NK-92 (cell line): ENCODE results near the gene OR7G2.

Experiments used
- DNase-seq: peaks from one replicate; lab custom pipeline; 2025; ENCODE audit not compliant: unreplicated experiment; lab: John Stamatoyannopoulos, UW

Gene OR7G2

DNA sequence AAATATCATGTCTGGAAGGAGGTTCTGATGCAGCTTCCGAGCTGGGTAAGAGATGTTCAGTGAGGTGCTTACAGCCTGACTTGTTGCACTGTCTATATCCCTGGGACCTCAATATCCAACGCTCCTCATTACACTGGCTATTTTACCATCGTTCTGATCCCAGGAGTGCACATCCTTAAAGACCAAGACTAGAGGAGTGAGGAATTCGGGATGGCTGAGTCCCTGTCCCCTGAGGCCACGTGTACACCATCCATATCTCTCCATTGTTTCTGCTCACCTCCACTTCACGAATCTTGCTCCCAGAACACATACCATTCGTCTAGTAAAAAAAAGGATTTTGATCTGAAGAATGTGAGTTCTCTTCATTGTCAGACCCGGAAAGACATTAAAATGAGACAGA is at the start of gene OR7G2:
TSS of gene OR7G2 (minus strand) at position 101 of the 400 bp plus-strand sequence. CDS start 4,232 bp downstream, outside the sequence.
- no peak for DNase-seq

DNA sequence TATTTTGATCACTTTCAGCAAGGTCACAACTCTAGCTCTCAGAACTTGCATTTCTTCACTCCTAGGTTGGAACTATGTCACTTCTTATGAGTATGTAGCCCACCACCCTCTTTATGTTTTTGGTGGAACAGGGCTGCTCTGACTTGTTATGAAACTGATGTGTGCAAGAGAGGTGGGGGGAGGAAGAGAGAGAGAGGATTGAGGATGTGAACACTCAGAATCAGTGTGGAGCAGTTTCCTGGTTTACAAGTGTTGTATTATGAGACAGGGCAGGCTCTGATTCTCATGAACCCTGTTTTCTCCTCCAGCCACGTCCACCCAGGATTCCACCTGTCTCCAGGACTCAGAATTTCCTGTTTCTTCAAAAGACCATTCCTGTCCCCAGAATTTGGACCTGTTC is 49.0 kb upstream of the OR7G2 start:
- no peak for DNase-seq

DNA sequence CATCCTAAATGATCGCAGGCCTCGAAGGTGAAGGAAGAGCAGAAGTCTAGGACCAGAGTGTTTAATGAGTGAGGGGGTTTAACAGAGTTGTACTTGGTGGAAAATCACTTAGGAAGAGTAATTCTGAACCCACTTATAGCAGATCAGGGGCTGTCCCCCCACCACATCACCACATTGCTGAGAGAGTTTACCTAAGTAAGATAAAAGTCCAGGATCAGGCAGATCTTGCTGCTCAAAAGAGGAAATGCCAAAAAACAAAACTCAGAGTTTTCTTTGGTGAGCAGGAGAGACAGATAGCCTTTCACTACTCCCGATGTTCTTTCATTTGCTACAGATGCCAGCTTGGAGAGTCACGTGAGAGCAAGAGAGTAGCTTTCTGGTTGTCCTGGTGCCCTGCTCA is 48.3 kb upstream of the OR7G2 start:
- no peak for DNase-seq

DNA sequence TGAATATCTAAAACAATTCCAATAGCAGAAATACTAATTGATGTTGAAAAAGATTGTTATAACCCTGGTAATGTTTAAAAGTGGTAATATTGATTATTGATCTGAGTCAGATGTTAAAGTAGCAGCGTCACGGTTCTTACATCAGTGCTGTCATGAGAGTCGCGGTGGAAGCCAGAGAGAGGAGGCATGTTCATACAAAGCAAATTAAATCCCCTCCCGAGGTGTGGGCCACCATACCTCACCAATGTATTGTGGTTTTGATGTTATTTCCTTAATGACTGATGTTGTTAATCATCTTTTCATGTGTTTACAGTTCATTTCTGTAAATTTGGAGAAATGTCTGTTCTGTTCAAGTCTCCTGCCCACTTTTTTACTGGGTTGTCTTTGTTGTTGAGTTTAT is 44.1 kb upstream of the OR7G2 start:
- no peak for DNase-seq

- no peak for DNase-seq
These were observed 43.4 kb upstream of the OR7G2 start for GRCh38 chr19:9150650-9151049.

DNA sequence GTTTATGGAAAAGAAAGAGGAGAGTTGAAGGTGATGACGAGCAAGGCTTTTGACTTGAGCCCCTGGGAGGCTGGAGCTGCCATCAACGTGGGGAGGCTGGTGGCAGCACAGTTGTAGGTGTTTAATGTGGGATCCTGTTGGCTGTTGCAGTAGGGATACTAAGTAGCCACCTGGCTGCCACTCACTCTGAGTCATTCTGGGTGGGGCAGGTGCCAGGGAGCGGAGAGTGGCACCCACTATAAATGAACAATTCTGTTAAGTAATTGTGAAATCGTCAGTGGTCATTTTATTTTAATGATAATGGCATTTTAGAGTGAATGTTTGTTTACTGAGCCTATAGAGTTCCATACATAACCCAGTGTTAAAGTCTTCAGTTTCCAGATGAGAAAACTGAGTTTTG is 42.7 kb upstream of the OR7G2 start:
- no peak for DNase-seq

GRCh38 chr19:9148697-9149096 is 41.4 kb upstream of the OR7G2 start:
- no peak for DNase-seq

- DNase-seq = no peak
These were observed 39.6 kb upstream of the OR7G2 start for GRCh38 chr19:9146882-9147281.

- no peak for DNase-seq
These were observed 37.6 kb upstream of the OR7G2 start for GRCh38 chr19:9144920-9145319.

- peak; percentile 66 for DNase-seq
These were observed 33.0 kb upstream of the OR7G2 start, which contains the start of gene ZNF317 for GRCh38 chr19:9140159-9140874. Gene ZNF317 (plus strand): TSS chr19:9140397. CDS start chr19:9156017, 15,620 bp downstream.

- no peak for DNase-seq
These were observed 32.4 kb upstream of the OR7G2 start for GRCh38 chr19:9139609-9140158.

DNA sequence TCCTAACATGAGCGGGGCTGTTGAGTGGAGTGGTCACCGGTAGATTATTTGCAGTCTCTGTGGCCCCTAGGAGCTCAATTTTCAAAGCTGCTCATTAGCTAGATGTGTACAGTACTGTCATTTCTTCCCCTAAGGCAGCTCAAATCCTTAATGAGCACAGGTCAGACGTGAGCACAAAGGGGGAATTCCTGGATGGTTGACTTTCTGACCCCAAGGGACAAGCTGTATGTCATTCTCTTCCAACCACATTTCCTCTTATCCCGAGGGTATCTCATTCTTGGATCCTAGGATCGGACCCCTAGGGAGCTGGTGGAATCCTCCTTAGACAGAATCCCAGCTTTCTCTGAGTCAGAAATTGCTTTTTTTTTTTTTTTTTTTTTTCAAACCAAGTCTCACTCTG is 25.1 kb upstream of the OR7G2 start:
- no peak for DNase-seq

DNA sequence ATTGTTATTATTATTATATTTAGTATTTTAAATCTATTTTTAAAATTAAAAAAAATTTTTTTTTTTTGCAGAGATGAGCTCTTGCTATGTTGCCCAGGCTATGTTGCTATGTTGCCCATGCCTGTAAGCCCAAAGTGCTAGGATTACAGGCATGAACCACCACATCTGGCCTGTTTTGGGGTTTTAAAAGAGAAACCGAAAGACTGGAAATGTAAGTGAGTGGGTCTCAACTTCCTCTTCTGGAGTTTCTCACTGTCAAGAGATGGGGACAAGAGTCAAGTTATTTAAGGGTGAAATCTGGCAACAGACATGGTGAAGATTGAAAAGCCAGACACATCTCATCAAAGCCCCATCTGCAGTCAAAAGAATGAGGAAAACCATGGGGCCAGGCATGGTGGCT is 23.7 kb upstream of the OR7G2 start:
- DNase-seq = no peak

DNA sequence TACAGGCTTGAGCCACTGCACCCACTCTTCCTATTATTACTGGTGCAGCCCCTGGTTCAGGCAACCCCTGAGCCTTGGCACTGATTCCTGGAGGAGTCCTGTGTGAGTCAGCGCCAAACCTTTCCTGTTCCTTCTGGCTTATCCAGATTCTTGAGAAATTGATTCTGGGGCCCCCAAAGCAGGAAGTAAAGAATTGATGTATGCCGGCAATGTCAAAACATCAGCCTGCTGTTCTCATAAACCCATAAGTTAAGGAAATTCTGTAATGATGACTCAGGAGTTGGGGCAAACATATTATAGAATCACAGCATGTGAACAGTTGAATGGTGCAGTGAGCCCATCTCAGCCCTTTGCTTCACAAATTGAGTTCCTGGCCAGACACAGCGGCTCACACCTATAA is 20.9 kb upstream of the OR7G2 start:
- DNase-seq = no peak

- no peak for DNase-seq
These were observed 19.7 kb upstream of the OR7G2 start, which contains the start of gene OR7G3 for GRCh38 chr19:9126900-9127405. Gene OR7G3 (minus strand): TSS chr19:9126950. CDS start chr19:9126950, 0 bp downstream.

DNA sequence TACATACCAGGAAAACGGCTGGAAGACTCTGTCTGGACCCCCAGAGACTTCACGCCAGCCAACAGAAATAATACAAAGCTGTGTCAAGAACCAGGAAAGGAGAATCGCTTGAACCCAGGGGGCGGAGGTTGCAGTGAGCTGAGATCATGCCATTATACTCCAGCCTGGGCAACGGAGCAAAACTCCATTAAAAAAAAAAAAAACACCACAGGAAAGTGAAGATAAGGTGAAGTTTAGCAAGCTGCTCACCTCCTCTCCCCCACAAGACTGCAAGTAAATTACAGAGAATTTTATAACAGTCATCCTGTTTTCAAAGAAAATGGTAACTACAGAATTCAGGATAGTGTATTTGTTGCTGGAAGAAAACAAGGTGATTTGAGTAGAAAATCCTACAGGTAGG is 9.3 kb upstream of the OR7G2 start:
- DNase-seq = no peak

- DNase-seq = no peak
These were observed 8.1 kb upstream of the OR7G2 start, which contains the start of gene OR7G1 for GRCh38 chr19:9115307-9115813. Gene OR7G1 (minus strand): TSS chr19:9115763. CDS start chr19:9115763, 0 bp downstream.

- no peak for DNase-seq
These were observed 2.7 kb upstream of the OR7G2 start for GRCh38 chr19:9109959-9110358.

GRCh38 chr19:9086761-9087160 is 20.5 kb downstream of the OR7G2 start, which contains the start of gene OR1M1:
Gene OR1M1 (plus strand): TSS chr19:9087061. CDS start chr19:9093245, 6,184 bp downstream.
- DNase-seq = no peak

DNA sequence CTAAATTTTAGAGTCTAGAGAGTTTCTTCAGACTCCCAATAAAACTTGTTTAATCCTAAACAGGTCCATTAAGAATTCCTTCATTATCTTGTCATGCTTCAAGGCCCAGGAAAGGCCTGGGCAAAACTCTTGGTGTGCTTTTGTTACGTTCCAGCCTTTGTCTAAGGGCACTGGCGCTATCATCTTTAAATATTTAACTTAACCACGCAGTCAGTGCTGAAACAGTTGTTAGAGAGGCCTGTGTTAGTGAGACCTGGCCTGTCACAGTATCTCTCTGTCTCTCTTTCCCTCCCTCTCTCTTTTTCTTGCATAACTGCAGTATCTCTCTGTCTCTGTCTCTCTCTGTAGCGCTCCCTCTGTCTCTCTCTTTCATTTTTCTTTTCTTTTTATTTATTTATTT is 28.6 kb downstream of the OR7G2 start:
- no peak for DNase-seq

GRCh38 chr19:9076901-9077300 is 30.4 kb downstream of the OR7G2 start:
- DNase-seq = no peak
